NCI-H1417 (cell line): Measurements from ENCODE around the gene STK39.

Experiments used
- DNase-seq, 3 experiments: peaks; one replicate each; lab custom pipeline; 2025; lab: John Stamatoyannopoulos, UW

STK39 gene

GRCh38 chr2:168243061-168243460, 4.3 kb downstream of the STK39 start:
- DNase-seq, result peak in 1 of 3 experiments; percentile 25

GRCh38 chr2:168241746-168242145, 5.6 kb downstream of the STK39 start:
- no peak for DNase-seq

GRCh38 chr2:168241208-168241607, 6.2 kb downstream of the STK39 start:
- no peak for DNase-seq

- peak in 1 of 3 experiments; percentile 0 for DNase-seq
Observed at GRCh38 chr2:168239281-168239680, 8.1 kb downstream of the STK39 start.

- no peak for DNase-seq
Observed at GRCh38 chr2:168237741-168238140, 9.7 kb downstream of the STK39 start.

GRCh38 chr2:168234407-168235085, 12.8 kb downstream of the STK39 start:
- no peak for DNase-seq

- no peak for DNase-seq
Observed at GRCh38 chr2:168233726-168234406, 13.5 kb downstream of the STK39 start.

- DNase-seq, result no peak
Observed at GRCh38 chr2:168233166-168233565, 14.2 kb downstream of the STK39 start.

- DNase-seq, result peak in 1 of 3 experiments; percentile 2
Observed at GRCh38 chr2:168231609-168232241, 15.7 kb downstream of the STK39 start.

GRCh38 chr2:168230389-168230788, 17.0 kb downstream of the STK39 start:
- DNase-seq, result no peak

- DNase-seq, result no peak
Observed at GRCh38 chr2:168224346-168224745, 23.0 kb downstream of the STK39 start.

GRCh38 chr2:168222088-168222487, 25.3 kb downstream of the STK39 start:
- DNase-seq, result no peak

GRCh38 chr2:168220965-168221819, 26.2 kb downstream of the STK39 start:
- DNase-seq, result no peak

GRCh38 chr2:168217920-168218319, 29.5 kb downstream of the STK39 start:
- DNase-seq, result no peak

- DNase-seq, result no peak
Observed at GRCh38 chr2:168216351-168217005, 30.9 kb downstream of the STK39 start.

GRCh38 chr2:168215813-168216212, 31.6 kb downstream of the STK39 start:
- DNase-seq, result no peak

- DNase-seq, result no peak
Observed at GRCh38 chr2:168212866-168213265, 34.5 kb downstream of the STK39 start.

GRCh38 chr2:168212167-168212566, 35.2 kb downstream of the STK39 start:
- DNase-seq, result no peak

- no peak for DNase-seq
Observed at GRCh38 chr2:168211664-168212163, 35.7 kb downstream of the STK39 start.

GRCh38 chr2:168210895-168211570, 36.4 kb downstream of the STK39 start:
- no peak for DNase-seq
